Trophoblast cell (in vitro differentiated cells and primary cell): ENCODE data around the gene PACS1.

Experiments used
- DNase-seq, 2 donors: peaks; one replicate each; pipeline ENCODE4 v3.0.0-alpha.2; 2016
- H2AFZ ChIP-seq: 2 replicates; pipeline ENCODE4 v1.6.1; 2013; ENCODE audit warnings: low read length, moderate library complexity, mild to moderate bottlenecking; ENCODE audit not compliant: insufficient read depth, poor library complexity
- H2AK5ac ChIP-seq: 2 replicates; pipeline ENCODE4 v1.6.1; 2013; ENCODE audit warnings: mild to moderate bottlenecking, low read length
- H2BK120ac ChIP-seq: 2 replicates; pipeline ENCODE4 v1.6.1; 2013; ENCODE audit warnings: low read length, mild to moderate bottlenecking, moderate library complexity; ENCODE audit not compliant: insufficient read depth, poor library complexity
- H2BK12ac ChIP-seq: 2 replicates; pipeline ENCODE4 v1.6.1; 2013; ENCODE audit warnings: mild to moderate bottlenecking, low read length, moderate library complexity
- H2BK5ac ChIP-seq: 2 replicates; pipeline ENCODE4 v1.6.1; 2013; ENCODE audit warnings: low read length, low read depth, moderate library complexity, mild to moderate bottlenecking; ENCODE audit not compliant: poor library complexity
- H3K14ac ChIP-seq: 2 replicates; pipeline ENCODE4 v1.6.1; 2013; ENCODE audit warnings: mild to moderate bottlenecking, low read length
- H3K18ac ChIP-seq: 2 replicates; pipeline ENCODE4 v1.6.1; 2013; ENCODE audit warnings: mild to moderate bottlenecking, low read length
- H3K23ac ChIP-seq: 2 replicates; pipeline ENCODE4 v1.6.1; 2013; ENCODE audit warnings: low read length
- H3K27ac ChIP-seq: 2 replicates; pipeline ENCODE4 v1.5.1; 2013; ENCODE audit warnings: low read depth, mild to moderate bottlenecking, inconsistent platforms, low read length, moderate library complexity
- H3K27me3 ChIP-seq: 2 replicates; pipeline ENCODE4 v1.6.1; 2013; ENCODE audit warnings: inconsistent platforms, mild to moderate bottlenecking, low read length, moderate library complexity; ENCODE audit not compliant: insufficient read depth
- H3K36me3 ChIP-seq, 2 experiments: 1 replicate in 1 of 2; 2 replicates in 1 of 2; pipeline ENCODE4 v1.6.1; 2013; ENCODE audit warnings: low read length in 2 of 2, mild to moderate bottlenecking in 2 of 2, moderate library complexity in 1 of 2; ENCODE audit not compliant: insufficient read depth in 2 of 2, control insufficient read depth in 1 of 2
- H3K4ac ChIP-seq: 2 replicates; pipeline ENCODE4 v1.6.1; 2013; ENCODE audit warnings: low read depth, mild to moderate bottlenecking, low read length, moderate library complexity
- H3K4me1 ChIP-seq, 2 experiments: 1 replicate in 1 of 2; 2 replicates in 1 of 2; pipeline ENCODE4 v1.6.1; 2013; ENCODE audit warnings: low read length in 2 of 2, mild to moderate bottlenecking in 2 of 2, moderate library complexity in 1 of 2; ENCODE audit not compliant: insufficient read depth in 2 of 2, control insufficient read depth in 1 of 2
- H3K4me2 ChIP-seq: 2 replicates; pipeline ENCODE4 v1.6.1; 2013; ENCODE audit warnings: inconsistent platforms, mild to moderate bottlenecking, low read length, moderate library complexity
- H3K4me3 ChIP-seq: 2 replicates; pipeline ENCODE4 v1.5.1; 2013; ENCODE audit warnings: mild to moderate bottlenecking, low read depth, low read length, inconsistent platforms
- H3K79me1 ChIP-seq: one replicate; pipeline ENCODE4 v1.6.1; 2013; ENCODE audit warnings: low read length
- H3K79me2 ChIP-seq: 2 replicates; pipeline ENCODE4 v1.6.1; 2013; ENCODE audit warnings: low read length, mild to moderate bottlenecking; ENCODE audit not compliant: control insufficient read depth, insufficient read depth, poor library complexity
- H3K9ac ChIP-seq: 2 replicates; pipeline ENCODE4 v1.6.1; 2013; ENCODE audit warnings: mild to moderate bottlenecking, low read length
- H3K9me3 ChIP-seq: 2 replicates; pipeline ENCODE4 v1.6.1; 2013; ENCODE audit warnings: low read depth, mild to moderate bottlenecking, control low read depth, inconsistent platforms, low read length; ENCODE audit not compliant: insufficient read depth
- H4K12ac ChIP-seq: 2 replicates; pipeline ENCODE4 v1.6.1; 2013; ENCODE audit warnings: low read depth, mild to moderate bottlenecking, low read length, moderate library complexity
- H4K8ac ChIP-seq: 2 replicates; pipeline ENCODE4 v1.6.1; 2013; ENCODE audit warnings: low read depth, mild to moderate bottlenecking, low read length, moderate library complexity
- H4K91ac ChIP-seq: one replicate; pipeline ENCODE4 v1.6.1; 2013; ENCODE audit warnings: low read depth, mild to moderate bottlenecking, low read length, moderate library complexity
- WGBS: extraction: QIAGEN DNeasy Blood & Tissue Kit; methylation state at CpG from one replicate; pipeline ENCODE4 v1.1.7; 2013; ENCODE audit warnings: missing lambda C conversion rate; ENCODE audit not compliant: insufficient read length, insufficient coverage; ENCODE audit errors: extremely low coverage; 5-methylcytosine and 5-hydroxymethylcytosine counted together

PACS1 gene

GRCh38 chr11:66066751-66067150 is 3.3 kb upstream of the PACS1 start:
- Histone ChIP-seq H3K14ac (no peak overlapping the region), H2BK12ac (no peak overlapping the region), H2AK5ac (no peak overlapping the region), H3K4me1 (peaks cover 4 to 6% of the 10 kb centered on the region in 2 experiments), H4K91ac (no peak overlapping the region), H3K4me2 (no peak overlapping the region), H3K27me3 (no peaks in the 10 kb centered on the region), H4K8ac (no peak overlapping the region), H3K79me2 (peaks cover 10% of the 10 kb centered on the region), H2BK120ac (no peak overlapping the region), H3K79me1 (peaks cover 20% of the 10 kb centered on the region), H2AFZ (no peak overlapping the region), H3K9me3 (peaks cover under 1% of the 10 kb centered on the region), H3K36me3 (peaks cover 38 to 55% of the 10 kb centered on the region in 2 experiments), H3K23ac (no peak overlapping the region), H2BK5ac (no peak overlapping the region), H3K18ac (no peak overlapping the region), H4K12ac (no peak overlapping the region), H3K9ac (no peak overlapping the region), H3K27ac (no peak overlapping the region), H3K4ac (no peak overlapping the region), H3K4me3 (no peak overlapping the region)
- DNase-seq = no peak
- no CpG with 5 or more reads among the region's 3 CpGs for WGBS

- peaks cover 4 to 6% of the 10 kb centered on the region in 2 experiments for H3K4me1 ChIP-seq
- no peak overlapping the region for H2AFZ ChIP-seq
- H4K12ac ChIP-seq = no peak overlapping the region
- no peaks in the 10 kb centered on the region for H3K9me3 ChIP-seq
- H3K27ac ChIP-seq = no peak overlapping the region
- no peak overlapping the region for H3K4me3 ChIP-seq
- H3K23ac ChIP-seq = no peak overlapping the region
- H3K4ac ChIP-seq = no peak overlapping the region
- H3K79me2 ChIP-seq = peaks cover 10% of the 10 kb centered on the region
- no CpG with 5 or more reads among the region's 4 CpGs for WGBS
- no peak overlapping the region for H4K8ac ChIP-seq
- H3K4me2 ChIP-seq = no peak overlapping the region
- H3K18ac ChIP-seq = no peak overlapping the region
- no peak overlapping the region for H2AK5ac ChIP-seq
- no peak for DNase-seq
- H4K91ac ChIP-seq = no peak overlapping the region
- H3K36me3 ChIP-seq = peaks cover 38 to 56% of the 10 kb centered on the region in 2 experiments
- no peak overlapping the region for H2BK120ac ChIP-seq
- H3K79me1 ChIP-seq = peaks cover 20% of the 10 kb centered on the region
- H3K9ac ChIP-seq = no peak overlapping the region
- no peaks in the 10 kb centered on the region for H3K27me3 ChIP-seq
- H2BK5ac ChIP-seq = no peak overlapping the region
- H3K14ac ChIP-seq = no peak overlapping the region
- no peak overlapping the region for H2BK12ac ChIP-seq
These were observed 2.4 kb upstream of the PACS1 start for GRCh38 chr11:66067640-66068039.

GRCh38 chr11:66068154-66068821 is 1.8 kb upstream of the PACS1 start:
- H2BK5ac ChIP-seq = no peak overlapping the region
- no CpG with 5 or more reads among the region's 17 CpGs for WGBS
- H4K12ac ChIP-seq = no peak overlapping the region

GRCh38 chr11:66068923-66069714 is 953 bp upstream of the PACS1 start:
- peak overlapping the region; percentile 60 for H3K14ac ChIP-seq
- peak overlapping the region; percentile 18 for H2BK12ac ChIP-seq
- H3K4me2 ChIP-seq = peak overlapping the region; percentile 89
- H3K4me1 ChIP-seq = peaks cover 4 to 6% of the 10 kb centered on the region in 2 experiments
- peak overlapping the region; percentile 74 for H2AFZ ChIP-seq
- H4K91ac ChIP-seq = peak overlapping the region; percentile 99
- no peaks in the 10 kb centered on the region for H3K27me3 ChIP-seq
- H3K9ac ChIP-seq = peak overlapping the region; percentile 51
- peak overlapping the region; percentile 91 for H4K8ac ChIP-seq
- DNase-seq = peak in 1 of 2 donors; percentile 31
- no peaks in the 10 kb centered on the region for H3K9me3 ChIP-seq
- peak overlapping the region; percentile 38 for H3K4ac ChIP-seq
- H3K4me3 ChIP-seq = peak overlapping the region; percentile 99
- H3K27ac ChIP-seq = peak overlapping the region; percentile 87
- peak overlapping the region; percentile 71 for H2AK5ac ChIP-seq
- peak overlapping the region; percentile 75 for H4K12ac ChIP-seq
- peaks cover 31 to 45% of the 10 kb centered on the region in 2 experiments for H3K36me3 ChIP-seq
- H2BK120ac ChIP-seq = peak overlapping the region; percentile 5
- H3K79me1 ChIP-seq = peaks cover 20% of the 10 kb centered on the region
- no CpG with 5 or more reads among the region's 14 CpGs for WGBS
- peak overlapping the region; percentile 64 for H2BK5ac ChIP-seq
- peaks cover 10% of the 10 kb centered on the region for H3K79me2 ChIP-seq
- peak overlapping the region; percentile 63 for H3K18ac ChIP-seq
- H3K23ac ChIP-seq = no peak overlapping the region

More at GRCh38 chr11:66068154-66068821, 1.8 kb upstream of the PACS1 start:
- no peak overlapping the region for H3K4ac ChIP-seq
- H2BK120ac ChIP-seq = no peak overlapping the region
- H4K8ac ChIP-seq = no peak overlapping the region
- H3K79me2 ChIP-seq = peaks cover 10% of the 10 kb centered on the region
- H3K18ac ChIP-seq = peak overlapping the region; percentile 26
- peak overlapping the region; percentile 87 for H3K27ac ChIP-seq
- no peak overlapping the region for H4K91ac ChIP-seq
- H3K4me1 ChIP-seq = peaks cover 4 to 6% of the 10 kb centered on the region in 2 experiments
- peaks cover 20% of the 10 kb centered on the region for H3K79me1 ChIP-seq
- no peak overlapping the region for H3K14ac ChIP-seq
- H2AK5ac ChIP-seq = no peak overlapping the region
- H3K36me3 ChIP-seq = peaks cover 37 to 52% of the 10 kb centered on the region in 2 experiments
- H3K27me3 ChIP-seq = no peaks in the 10 kb centered on the region
- H3K4me3 ChIP-seq = no peak overlapping the region
- no peaks in the 10 kb centered on the region for H3K9me3 ChIP-seq
- peak; percentile 75 to 93 for DNase-seq
- H3K23ac ChIP-seq = no peak overlapping the region
- H2AFZ ChIP-seq = no peak overlapping the region
- no peak overlapping the region for H3K4me2 ChIP-seq
- H2BK12ac ChIP-seq = no peak overlapping the region
- no peak overlapping the region for H3K9ac ChIP-seq
